Stimulated activated CD8-positive, alpha-beta memory T cell treated with anti-CD3 and anti-CD28 coated beads, Interleukin-4, amount 100 ng/mL, for 48 hours (primary cell): Measurements from ENCODE around the gene LRRC37A3.
"Not testable (repeated sequence)": the region's sequence is repeated elsewhere in the genome, so short reads cannot be mapped to it uniquely, and the experiment has no call there.

ENCODE experiments used
- DNase-seq: peaks from one replicate; pipeline ENCODE4 v3.0.0-alpha.2; 2020

LRRC37A3 gene

GRCh38 chr17:64919289-64920025 lies at the start of gene LRRC37A3:
LRRC37A3 (minus strand) TSS chr17:64919478; CDS start chr17:64897257, 22,221 bp downstream.
- DNase-seq = peak; percentile 100

- peak; percentile 83 for DNase-seq
These were observed 46.6 kb upstream of the LRRC37A3 start for GRCh38 chr17:64965873-64966287.

DNA sequence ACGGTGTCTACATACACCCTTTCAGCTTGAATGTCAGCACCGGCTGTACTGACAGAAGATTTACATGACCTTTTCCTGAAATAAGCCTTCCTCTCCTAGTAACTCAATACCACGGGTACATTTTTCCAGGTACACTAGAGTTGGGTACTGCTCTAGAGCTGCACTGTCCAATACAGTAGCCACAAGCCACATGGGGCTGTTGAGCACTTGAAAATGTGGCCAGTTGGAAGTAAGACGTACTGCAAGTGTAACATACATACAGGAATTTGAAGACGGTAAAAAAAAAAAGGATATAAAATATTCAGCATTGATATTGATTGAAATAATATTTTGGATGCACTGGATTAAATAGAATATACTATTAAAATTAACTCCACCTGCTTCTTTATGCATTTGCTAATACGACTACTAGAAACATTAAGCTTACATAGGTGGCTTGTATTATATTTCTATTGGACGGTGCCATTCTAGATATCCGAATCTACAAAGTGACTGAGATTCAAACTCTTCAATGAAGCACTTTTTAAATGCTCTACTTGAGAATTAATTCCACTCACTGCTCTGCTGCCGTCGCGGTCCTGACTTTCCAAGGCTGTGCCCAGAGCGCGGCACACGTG lies 46.1 kb upstream of the LRRC37A3 start:
- DNase-seq = not testable (repeated sequence)

- DNase-seq = no peak
These were observed 45.5 kb upstream of the LRRC37A3 start for GRCh38 chr17:64964796-64965195.

DNA sequence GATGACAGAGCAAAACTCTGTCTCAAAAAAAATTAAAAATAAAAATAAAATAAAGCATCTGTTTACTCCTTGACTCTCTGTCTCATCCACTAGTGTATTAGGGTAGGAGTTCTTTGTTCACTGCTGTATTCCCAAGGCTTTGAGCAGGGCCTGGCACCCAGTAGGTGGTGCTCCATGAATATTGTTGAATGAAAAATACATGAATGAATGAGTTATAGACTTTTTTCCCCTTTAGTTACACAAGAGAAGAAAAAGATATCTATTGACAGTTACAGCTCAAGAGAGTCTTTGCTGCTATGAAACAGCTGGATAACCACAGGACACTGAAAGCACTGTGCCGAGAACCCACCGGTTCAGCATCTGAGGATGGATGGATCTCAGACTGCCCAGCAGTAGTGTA lies 44.5 kb upstream of the LRRC37A3 start:
- not testable (repeated sequence) for DNase-seq

DNA sequence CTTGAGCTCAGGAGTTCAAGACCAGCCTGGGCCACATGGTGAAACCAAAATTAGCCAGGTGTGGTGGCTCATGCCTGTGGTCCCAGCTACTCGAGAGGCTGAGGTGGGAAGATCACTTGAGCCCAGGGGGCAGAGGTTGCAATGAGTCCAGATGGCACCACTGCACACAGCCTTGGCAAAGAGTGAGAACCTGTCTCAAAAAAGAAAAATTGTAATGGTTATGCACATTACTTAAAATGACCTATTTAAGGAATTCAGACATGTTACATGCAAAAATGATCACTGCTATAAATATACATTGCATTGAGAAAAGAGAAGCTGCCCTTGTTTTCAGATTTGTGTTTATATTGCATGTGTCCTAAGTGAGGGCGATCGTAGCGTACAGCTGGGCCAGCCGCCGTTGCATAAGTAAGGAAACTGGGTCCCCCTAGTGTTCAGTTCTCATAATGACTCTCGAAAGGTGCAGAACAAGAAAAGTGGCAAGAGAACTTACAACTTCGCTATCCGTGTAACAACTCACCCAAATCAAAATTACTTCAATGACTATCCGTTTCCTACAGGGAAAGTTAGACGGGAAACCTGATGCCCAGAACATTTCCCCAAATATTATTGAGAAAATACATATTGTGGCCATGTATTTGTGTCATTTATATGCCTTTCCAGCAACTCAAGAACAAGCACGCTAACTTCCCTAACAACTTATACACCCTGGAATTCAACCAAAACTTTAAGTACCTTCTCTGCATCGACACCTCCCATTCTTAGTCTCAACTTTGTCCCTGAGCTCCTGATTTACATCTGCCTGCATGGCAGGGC lies 42.5 kb upstream of the LRRC37A3 start:
- peak; percentile 51 for DNase-seq

DNA sequence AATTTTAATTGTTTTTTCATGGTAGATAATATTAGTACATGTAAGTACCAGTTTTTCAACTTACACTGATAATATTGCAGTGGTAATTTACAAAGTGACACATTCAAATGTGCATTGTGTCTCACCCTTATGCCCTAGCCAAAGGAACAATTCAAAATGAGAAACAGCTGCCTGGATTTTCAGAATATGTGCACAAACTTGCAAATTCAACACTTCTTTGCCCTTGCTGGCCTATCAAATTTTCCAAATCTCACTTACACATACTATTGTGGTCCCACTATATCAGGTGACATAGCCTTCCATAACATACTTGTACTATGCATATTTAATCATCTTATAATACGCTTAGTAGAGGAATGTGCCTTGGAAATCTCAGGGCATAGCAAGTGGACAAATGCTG lies 32.6 kb upstream of the LRRC37A3 start:
- DNase-seq = no peak

DNA sequence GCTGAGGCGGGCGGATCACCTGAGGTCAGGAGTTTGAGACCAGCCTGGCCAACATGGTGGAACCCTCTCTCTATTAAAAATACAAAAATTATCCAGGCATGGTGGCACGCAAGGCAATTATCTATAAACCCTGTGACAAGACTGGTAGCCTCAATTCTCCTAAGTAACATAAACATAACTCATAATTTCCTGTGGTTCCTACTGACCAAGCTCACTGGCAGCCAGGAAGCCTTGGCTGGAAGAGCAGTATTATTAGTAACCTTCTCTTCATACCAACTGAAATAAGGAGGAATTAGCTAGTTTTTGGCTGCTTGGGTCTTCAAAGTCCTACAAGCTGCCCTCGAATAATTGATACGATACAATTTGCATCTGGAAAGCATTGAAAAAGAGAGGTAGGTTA lies 31.6 kb upstream of the LRRC37A3 start:
- no peak for DNase-seq

- no peak for DNase-seq
These were observed 27.9 kb upstream of the LRRC37A3 start for GRCh38 chr17:64947152-64947551.

DNA sequence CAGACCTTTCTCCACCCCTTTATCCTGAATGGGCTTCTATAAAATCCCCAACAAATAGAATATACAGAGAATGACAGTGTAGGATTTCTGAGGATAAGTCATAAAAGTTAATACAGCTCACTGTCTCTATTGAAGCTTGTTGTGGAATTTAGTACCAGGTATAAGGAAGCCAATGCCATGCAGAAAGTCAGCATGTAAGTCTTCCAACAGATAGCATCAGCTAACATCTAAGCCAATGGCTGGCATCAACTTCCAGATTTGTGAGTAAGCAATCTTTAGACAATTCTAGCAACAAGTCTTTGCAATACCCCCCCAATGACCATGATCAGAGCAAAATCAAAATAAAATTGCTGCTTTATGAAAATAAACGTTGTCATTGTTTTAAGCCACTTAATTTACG lies 22.5 kb upstream of the LRRC37A3 start:
- no peak for DNase-seq

DNA sequence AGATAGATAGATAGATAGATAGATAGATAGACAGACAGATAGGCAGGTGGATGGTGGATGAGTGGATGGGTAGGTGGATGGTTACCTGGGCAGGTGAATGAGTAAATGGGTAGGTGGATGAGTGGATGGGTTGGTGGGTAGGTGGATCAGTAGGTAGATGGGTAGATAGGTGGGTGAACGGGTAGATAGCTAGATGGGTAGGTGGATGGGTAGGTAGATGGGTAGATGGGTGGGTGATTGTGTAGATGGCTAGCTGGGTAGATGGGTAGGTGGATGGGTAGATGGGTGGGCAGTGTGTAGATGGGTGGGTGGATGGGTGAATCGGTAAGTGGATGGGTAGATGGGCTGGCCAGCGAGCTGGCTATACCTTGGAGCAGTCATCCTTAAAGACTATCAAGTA lies 21.8 kb upstream of the LRRC37A3 start:
- no peak for DNase-seq

DNA sequence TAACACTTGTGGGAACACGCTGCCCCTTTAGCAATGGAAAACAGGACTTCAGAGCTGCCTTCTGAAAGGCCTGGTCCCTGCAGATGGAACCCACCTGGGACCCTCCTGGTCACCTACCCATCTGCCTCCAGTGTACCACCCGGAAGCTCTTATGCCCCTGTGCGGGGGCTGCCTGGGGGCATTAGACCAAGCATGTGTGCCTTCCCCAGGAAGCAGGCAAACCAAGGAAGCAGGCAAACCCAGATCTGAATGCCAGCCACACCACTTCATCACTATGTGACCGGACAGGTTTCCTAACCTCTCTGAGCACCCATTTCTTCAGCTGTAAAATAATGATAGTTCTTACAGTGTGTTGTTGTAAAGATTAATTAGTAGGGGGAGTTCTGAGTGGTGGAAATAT lies 20.8 kb upstream of the LRRC37A3 start:
- DNase-seq = no peak

DNA sequence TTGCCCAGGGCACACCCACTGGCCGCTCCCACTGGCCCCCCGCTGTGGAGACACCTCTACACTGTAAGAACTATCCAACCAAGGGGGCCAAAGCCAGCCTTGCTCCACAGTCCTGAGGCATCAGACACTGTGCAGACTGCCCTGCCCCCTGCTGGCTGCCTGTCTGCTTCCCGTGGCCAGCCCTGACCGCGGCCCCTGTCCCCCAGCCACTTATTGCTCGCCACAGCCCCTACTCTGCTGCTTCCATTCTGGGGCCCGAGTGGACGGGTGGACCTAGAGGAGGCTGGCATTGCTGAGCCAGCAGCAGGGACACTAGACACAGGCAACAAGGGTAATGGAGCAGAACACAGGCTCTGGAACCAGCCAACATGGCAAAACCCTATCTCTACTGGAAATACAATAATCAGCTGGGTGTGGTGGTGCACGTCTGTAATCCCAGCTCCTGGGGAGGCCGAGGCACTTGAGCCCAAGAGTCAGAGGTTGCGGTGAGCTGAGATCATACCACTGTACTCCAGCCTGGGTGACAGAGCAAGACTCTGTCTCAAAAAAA lies 19.7 kb upstream of the LRRC37A3 start:
- peak; percentile 78 for DNase-seq

- DNase-seq = no peak
These were observed 19.0 kb upstream of the LRRC37A3 start for GRCh38 chr17:64938290-64938689.

DNA sequence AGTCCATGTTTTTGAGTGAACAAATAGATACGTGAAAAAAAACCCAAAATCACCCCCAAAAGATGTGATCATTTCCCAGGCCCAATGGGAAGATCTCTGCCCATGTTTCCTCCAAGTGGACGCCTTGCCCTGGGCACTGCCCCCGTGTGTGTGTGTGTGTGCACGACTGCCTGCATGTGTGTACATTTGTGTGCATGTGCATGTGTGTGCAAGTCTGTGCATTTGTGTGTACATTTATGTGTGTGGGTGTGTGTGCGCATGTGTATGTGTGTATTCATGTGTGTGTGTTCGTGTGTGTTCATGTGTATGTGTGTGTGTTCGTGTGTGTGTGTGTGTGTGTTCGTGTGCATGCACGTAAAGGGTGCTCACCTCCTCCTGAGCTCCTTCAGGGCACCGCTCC lies 16.8 kb upstream of the LRRC37A3 start:
- DNase-seq = no peak

GRCh38 chr17:64934284-64934778 lies 15.1 kb upstream of the LRRC37A3 start:
- DNase-seq = not testable (repeated sequence)

DNA sequence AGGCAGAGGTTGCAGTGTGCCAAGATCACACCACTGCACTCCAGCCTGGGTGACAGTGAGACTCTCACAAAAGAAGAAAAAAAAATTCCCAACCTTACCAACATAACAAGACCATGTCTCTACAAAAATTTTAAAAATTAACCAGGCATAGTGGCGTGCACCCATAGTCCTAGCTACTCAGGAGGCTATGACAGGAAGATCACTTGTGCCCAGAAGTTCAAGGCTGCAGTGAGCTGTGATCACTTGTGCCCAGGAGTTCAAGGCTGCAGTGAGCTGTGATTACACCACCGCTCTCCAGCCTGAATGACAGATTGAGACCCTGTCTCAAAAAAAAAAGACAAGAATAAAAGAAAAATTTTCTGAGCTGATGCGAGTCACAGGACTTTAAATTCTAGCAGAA lies 13.6 kb upstream of the LRRC37A3 start:
- not testable (repeated sequence) for DNase-seq

DNA sequence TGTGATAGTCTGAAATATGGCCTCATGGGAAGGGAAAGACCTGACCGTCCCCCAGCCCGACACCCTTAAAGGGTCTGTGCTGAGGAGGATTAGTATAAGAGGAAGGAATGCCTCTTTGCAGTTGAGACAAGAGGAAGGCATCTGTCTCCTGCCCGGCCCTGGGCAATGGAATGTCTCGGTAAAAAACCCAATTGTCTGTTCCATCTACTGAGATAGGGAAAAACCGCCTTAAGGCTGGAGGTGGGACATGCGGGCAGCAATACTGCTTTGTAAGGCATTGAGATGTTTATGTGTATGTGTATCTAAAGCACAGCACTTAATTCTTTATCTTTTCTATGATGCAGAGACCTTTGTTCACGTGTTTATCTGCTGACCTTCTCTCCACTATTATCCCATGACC lies 11.1 kb upstream of the LRRC37A3 start:
- DNase-seq = not testable (repeated sequence)

GRCh38 chr17:64929419-64930209 lies 10.3 kb upstream of the LRRC37A3 start:
- peak; percentile 50 for DNase-seq

- not testable (repeated sequence) for DNase-seq
These were observed 9.4 kb upstream of the LRRC37A3 start for GRCh38 chr17:64928701-64929100.

GRCh38 chr17:64927444-64927843 lies 8.2 kb upstream of the LRRC37A3 start:
- DNase-seq = peak; percentile 65

DNA sequence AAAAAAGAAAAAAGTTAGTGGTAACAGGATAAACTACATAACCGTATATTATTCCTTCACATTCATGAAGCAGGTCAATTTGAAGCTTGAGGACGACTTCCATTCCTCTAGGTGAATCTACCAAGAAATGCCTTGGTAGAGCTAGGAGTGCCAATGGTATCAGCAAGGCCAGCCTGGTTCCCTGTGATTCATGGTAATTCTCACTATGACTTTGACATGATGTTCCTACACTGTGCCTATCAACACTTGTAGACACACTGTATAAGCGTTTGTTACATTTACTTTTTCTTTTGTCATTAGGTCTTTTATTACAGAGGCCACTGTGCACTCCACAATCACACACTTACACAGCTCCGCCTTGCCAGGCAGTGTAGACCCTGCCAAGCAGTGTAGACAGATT lies 7.2 kb upstream of the LRRC37A3 start:
- not testable (repeated sequence) for DNase-seq
